ENCODE measurements around the gene PTPRN2. TPM values are rescaled to one million over a fixed set of nuclear protein-coding genes. Genes with fewer than 3 reads are reported as not detected.

Gene PTPRN2
- total RNA-seq, 1 donor from 2014 or later, result 2.4 TPM

- no peak for DNase-seq (ENCODE audit: low read depth in 2 of 2)
These were observed 743.5 kb downstream of the PTPRN2 start for GRCh38 chr7:157844141-157844540.

- no peak for DNase-seq (ENCODE audit: low read depth in 2 of 2)
These were observed 744.1 kb downstream of the PTPRN2 start for GRCh38 chr7:157843336-157844140.

DNA sequence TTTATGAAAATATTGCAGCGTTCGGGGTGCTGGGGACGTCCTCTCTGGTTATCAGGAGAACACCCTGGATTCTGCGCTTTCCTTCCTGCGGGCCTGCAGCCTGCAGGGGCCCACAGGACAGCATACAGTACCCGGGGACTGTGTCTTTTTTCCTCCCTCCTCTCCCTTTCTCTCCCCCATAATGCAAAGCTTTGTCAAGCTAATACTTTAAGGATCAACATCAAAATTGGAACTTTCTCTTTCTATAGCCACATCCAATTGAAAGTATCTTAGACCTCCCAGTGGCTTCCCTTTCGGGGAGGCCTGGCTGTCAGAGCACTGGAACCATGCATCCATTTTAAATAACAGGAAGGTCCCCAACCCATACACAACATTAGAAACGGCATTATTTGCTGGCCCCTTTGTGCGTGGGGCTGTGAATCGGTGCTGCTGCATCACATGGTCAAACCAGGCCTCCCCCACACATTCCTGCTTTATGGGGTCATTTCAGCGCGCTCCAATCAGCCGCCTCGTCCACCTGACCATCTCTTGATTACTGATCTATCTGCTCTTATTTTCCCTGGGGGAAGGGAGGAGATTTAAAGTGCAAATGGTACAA, 745.8 kb downstream of the PTPRN2 start:
- DNase-seq (ENCODE audit: low read depth in 2 of 2), result no peak

DNA sequence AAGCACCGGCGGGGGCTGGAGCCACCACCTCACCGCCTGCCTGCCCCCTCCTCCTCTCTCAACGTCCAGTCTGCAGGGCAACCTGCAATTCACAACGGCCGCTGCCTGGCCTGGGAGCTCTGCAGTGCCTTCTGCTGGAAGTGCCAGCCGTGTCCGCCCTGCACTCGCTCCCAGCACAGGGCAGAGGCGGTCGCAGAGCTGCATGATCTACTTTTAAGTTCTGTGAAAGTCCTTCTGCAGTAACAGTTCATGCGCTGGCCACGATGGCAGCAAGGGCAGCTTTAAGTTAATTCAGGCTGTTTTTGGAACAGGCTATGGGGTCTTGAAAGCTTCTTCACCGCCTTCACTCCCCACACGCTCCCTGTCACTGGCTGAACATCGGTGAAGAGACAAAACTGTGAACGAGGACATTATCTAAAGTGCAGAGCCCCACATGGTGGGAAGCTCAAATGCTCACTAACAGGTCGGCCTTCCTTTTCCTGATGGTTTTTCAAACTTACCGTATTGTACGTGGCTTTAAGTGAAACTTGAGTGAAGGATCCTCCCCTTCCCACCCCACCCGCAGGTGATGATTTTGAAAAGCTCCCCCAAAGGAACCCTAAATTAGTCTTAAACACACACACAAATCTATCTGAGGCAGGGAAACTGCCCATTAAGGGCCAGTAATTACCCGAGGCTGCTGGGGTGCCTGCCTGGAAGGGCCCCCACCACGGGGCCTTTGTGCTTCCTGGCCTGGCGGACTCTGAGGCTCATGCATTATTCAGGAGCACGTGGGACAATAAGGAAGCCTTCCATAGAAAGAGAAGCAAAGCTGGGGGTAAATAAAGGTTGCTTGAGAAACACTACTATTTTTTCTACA, 746.5 kb downstream of the PTPRN2 start:
- no peak for DNase-seq (ENCODE audit: low read depth in 2 of 2)

DNA sequence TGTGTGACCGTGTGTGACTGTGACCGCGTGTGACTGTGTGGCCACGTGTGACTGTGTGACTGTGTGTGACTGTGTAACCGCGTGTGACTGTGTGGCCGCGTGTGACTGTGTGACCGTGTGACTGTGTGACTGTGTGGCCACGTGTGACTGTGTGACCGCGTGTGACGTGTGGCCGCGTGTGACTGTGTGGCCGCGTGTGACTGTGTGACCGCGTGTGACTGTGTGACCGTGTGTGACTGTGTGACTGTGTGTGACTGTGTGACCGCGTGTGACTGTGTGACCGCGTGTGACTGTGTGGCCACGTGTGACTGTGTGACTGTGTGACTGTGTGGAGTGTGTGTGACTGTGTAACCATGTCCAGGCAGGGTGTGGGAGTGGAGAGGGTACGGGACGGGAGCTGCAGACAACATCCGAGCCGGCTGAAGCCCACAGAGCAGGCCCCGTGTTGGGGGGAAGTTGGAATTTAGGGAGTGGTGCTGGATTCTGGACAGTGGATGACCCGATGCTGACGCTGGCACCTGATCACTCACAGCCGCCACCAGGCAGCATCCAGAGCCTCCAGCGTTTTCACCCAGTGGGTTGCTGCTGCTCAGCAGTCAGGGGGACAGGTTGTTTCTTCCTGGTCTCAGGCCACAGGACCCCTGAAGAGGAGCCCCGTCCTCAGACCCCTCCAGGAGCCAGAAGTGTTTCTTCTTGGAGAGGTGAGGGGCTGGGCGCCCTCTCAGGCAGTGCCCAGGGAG, 747.3 kb downstream of the PTPRN2 start:
- DNase-seq (ENCODE audit: low read depth in 2 of 2), result no peak

GRCh38 chr7:157839672-157840167, 747.9 kb downstream of the PTPRN2 start:
- DNase-seq (ENCODE audit: low read depth in 2 of 2), result no peak

- no peak for DNase-seq (ENCODE audit: low read depth in 2 of 2)
These were observed 748.4 kb downstream of the PTPRN2 start for GRCh38 chr7:157839226-157839625.

DNA sequence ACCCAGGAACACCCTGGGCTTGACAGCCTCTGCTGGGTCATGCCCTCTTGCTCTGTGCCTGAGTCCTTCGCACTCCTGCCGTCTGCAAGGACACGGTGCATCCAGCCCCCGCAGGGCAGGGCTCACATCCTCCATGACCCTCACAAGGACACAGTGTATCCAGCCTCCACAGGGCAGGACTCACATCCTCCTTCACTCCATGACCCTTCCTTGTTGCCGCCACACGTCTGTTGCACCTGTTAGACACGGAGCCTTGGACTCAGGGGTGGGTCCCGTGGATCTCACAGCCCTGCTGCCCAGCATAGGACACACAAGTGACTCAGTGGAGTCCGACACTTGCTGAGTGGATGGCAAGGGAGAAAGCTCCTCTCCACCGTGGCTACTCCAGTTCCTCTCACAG, 750.1 kb downstream of the PTPRN2 start:
- DNase-seq (ENCODE audit: low read depth in 2 of 2), result no peak

DNA sequence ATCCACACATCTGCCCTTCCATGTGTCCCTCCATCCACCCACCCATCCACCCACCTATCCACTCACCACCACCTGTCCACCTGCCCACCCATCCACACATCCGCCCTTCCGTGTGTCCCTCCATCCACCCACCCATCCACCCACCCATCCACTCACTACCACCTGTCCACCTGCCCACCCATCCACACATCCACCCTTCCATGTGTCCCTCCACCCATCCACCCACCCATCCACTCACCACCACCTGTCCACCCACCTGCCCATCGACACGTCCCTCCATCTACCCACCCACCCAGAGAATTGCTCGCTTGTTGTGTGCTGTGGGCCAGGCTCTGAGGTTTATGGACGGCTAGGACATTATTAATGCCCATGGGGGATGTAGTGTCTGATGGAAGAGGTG, 750.6 kb downstream of the PTPRN2 start:
- no peak for DNase-seq (ENCODE audit: low read depth in 2 of 2)

GRCh38 chr7:157834501-157835163, 753.0 kb downstream of the PTPRN2 start:
- DNase-seq (ENCODE audit: low read depth in 2 of 2), result no peak

- no peak for DNase-seq (ENCODE audit: low read depth in 2 of 2)
These were observed 754.6 kb downstream of the PTPRN2 start for GRCh38 chr7:157832866-157833607.

- DNase-seq (ENCODE audit: low read depth in 2 of 2), result no peak
These were observed 755.2 kb downstream of the PTPRN2 start for GRCh38 chr7:157832421-157832820.

DNA sequence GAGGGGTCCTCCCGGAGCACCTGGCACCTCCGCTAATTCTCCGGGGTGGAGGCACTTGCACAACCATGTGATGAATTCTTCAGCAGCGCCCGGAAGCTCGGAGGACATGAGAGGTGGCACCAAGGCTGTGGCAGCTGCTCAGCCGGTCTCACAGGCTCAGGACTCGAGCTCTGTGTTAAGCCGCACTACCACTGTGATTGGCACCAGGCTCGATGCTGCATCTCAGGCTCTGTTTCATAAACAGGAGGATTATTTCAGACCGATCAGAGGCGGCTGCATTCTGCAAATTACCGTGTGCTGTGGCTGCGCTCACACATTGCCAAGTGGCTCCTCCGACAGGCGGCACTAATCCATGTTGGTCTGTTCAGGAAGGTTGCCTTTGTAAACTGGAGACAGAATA, 755.6 kb downstream of the PTPRN2 start:
- DNase-seq (ENCODE audit: low read depth in 2 of 2), result no peak

DNA sequence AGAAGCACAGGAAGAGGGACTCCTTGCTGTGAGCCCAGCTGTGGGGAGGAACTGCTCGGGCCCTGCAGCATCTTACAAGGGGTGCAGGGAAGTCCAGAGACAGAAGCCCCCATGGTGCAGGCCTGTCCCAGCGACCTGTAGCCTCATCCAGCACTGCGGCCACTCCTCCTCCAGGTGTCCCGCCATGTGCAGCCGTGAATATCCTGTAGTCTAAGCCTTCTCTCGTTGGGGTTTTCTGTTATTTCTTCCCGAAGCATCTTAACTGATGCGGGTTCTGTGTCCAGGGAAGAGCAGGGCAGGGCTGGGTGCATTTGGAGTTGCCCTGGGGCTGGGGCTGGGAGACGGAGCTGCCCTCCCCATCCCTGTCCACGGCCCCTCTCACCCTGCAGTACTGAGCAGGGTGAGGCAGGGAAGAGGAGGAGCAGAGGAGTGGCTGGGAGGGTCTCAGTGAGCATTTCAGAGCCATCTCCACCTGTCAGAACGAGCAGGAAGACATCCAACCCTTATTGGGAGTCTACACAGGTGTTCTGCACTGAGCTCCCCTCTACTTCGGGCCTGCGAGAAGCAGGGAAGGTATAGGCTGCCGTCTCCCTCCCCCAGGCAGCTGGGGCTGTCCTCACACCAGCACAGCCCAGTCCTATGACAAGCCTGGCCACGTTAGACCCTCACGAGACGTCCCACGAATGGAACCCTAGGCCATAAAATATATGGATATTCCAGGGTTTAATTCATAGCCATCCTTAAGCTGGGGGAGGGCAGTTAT, 756.3 kb downstream of the PTPRN2 start:
- DNase-seq (ENCODE audit: low read depth in 2 of 2), result no peak

- DNase-seq (ENCODE audit: low read depth in 2 of 2), result no peak
These were observed 757.3 kb downstream of the PTPRN2 start for GRCh38 chr7:157830331-157830730.

DNA sequence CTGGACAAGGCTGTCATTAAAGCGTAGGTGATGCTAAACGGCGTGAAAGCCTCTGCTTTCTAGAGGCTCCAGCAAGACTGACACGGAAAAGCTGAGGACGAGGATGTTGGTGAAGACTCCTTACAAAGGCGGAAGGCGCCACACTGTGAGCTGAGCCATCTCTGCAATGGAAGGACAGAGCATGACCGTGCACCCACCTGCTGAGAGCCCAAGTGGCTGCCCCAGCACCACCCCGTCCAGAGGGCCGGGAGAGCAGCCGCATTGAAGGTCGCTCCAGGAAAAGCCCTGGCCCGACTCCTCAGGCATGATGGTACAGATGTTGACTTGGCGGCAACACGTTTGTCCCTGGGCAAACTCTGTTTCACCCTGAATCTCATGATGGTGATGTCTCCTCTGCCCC, 758.1 kb downstream of the PTPRN2 start:
- no peak for DNase-seq (ENCODE audit: low read depth in 2 of 2)

- DNase-seq (ENCODE audit: low read depth in 2 of 2), result no peak
These were observed 758.7 kb downstream of the PTPRN2 start for GRCh38 chr7:157828881-157829280.

- DNase-seq (ENCODE audit: low read depth in 2 of 2), result no peak
These were observed 759.4 kb downstream of the PTPRN2 start for GRCh38 chr7:157828190-157828589.

- DNase-seq (ENCODE audit: low read depth in 2 of 2), result no peak
These were observed 759.8 kb downstream of the PTPRN2 start for GRCh38 chr7:157827863-157828160.
